Fibroblast of skin of right biceps (primary cell): ENCODE data around the gene RUBCN.

ENCODE experiments used
- DNase-seq: peaks from one replicate; pipeline ENCODE4 v3.0.0-alpha.2; 2013

The RUBCN gene

DNA sequence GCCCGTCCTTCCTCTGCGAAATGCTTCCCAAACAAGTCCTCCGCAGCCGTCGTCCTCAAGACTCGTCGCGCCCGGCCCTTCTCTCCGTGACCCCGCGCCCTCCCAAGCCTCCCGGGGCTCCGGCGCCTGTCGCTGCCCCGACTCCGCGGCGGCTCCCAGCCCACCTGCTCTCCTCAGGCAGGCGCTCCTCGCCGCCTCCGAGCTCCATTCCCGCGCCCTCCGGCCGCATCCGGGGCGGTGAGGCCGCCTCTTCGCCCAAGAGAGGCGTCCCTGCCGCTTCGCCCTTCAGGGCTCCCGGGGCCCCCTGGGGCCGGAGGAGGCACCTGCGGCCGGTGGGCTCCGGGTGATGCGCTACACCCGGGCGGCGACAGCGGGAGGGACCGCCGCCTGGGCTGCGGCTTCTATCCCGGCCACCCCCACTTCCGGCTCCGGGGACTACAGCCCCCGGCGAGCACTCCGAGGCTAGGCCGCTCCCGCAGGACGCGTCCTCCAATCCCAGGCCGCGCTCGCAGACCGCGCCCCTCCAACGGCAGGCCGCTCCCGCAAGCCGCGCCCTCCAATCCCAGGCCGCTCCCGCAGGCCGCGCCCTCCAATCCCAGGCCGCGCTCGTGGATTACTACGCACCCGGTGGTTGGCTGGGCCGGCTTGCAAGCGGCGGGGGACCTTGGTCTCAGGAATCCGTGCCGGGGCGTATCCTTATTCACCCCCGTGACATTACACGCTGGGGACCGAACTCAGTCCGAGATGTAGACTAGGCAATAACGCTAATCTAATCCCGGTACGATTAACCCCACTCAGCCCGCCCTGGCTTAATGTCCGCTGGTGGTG lies at the start of gene RUBCN:
TSS of gene RUBCN (minus strand) at position 414 of the 828 bp plus-strand sequence. CDS start at position 229, 185 bp downstream.
- DNase-seq: peak; percentile 95

DNA sequence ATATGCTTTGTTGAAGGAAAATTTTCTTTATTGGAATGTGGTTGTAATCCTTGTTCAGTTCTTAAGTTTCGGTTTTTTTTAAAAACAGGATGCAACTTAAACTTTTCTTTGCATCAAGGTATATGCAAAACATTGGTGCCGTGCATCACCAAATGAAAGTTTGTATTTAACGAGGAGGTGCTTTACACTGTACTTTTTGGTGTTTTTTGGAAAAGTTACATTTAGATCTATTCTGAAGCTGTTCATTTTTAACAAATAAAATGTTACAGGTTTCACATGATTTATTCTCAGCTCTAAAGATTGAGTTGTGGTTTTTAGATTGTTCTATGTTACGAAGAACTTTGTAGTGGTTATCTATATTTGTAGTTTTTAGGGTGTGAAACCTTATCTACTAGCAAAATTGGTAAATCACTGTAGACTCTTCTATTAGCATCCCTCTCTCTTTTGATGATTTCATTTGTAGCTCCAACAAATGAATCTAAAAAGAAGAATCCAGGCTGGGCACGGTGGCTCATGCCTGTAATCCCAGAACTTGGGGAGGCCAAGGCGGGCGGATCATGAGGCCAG lies 47.4 kb upstream of the RUBCN start:
- no peak for DNase-seq

GRCh38 chr3:197782230-197782629 lies 45.5 kb upstream of the RUBCN start:
- DNase-seq: no peak

DNA sequence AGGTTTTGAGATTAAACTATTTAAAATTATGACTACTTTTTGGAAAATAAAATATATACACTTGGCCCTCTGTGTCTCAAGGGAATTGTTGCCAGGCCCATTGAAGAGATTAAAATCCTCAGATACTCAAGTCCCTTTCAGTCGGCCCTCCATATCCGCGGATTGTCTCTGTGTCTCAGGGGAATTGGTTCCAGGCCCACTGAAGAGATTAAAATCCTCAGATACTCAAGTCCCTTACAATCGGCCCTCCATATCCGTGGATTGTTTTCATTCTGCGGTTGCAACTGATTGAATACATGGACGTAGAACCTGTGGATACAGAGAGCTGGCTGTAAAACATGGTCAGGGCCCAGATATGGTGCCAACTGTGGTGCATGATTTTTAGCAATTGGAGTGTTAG lies 38.6 kb upstream of the RUBCN start:
- no peak for DNase-seq

DNA sequence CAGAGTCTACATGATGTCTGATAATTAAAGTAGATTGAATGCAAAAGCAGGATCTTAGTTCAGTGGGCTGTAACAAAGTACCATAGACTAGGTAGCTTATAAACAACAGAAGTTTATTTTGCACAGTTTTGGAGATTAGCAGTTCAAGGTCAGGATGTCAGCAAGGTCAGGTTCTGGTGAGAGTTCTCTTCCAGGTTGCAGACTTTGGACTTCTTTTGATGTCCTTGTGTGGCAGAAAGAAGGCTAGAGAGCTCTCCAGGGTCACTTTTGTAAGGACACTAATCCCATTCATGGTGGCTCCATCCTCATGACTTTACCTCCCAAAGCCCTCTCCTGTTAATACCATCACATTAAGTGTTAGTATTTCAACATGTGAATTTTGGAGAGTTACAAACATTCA lies 25.1 kb upstream of the RUBCN start:
- no peak for DNase-seq

DNA sequence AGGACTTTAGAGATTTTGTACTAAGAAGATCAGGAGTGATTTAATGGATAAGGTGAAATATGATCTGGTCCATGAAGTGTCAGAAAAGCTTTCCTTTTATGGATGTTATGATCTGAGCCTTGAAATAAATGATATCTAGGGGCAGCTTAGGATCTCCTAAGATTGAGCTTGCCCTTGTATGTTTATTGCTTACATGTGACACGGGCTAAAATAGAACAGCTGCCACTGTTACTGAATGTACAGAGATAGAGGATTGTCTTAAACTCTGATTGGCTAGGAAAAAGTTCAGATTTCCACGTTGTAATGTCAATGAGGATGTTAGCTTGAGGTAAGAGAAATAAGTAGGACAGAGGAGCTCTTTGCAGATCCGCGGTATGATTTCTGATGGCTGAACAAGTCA lies 21.8 kb upstream of the RUBCN start:
- no peak for DNase-seq

- no peak for DNase-seq
Measured at GRCh38 chr3:197756704-197757103, 20.0 kb upstream of the RUBCN start.

DNA sequence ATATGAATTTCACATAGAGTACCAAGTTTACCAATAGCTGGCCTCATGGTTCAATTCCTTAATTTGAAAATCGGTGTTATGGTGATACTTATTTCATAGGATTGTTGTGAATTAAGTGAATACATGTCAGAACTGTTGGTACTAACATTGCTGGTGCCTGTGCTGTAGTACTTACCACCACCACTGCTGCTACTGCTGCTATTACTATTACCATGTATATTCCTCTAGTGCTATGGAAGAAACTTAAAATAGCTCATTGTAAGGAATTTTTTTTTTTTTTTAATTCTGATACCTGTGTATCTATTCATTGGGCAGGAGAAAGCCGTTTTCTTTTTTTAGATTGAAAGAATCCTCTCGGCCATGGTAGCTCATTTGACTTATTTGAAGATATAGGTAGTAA lies 16.6 kb upstream of the RUBCN start:
- no peak for DNase-seq

DNA sequence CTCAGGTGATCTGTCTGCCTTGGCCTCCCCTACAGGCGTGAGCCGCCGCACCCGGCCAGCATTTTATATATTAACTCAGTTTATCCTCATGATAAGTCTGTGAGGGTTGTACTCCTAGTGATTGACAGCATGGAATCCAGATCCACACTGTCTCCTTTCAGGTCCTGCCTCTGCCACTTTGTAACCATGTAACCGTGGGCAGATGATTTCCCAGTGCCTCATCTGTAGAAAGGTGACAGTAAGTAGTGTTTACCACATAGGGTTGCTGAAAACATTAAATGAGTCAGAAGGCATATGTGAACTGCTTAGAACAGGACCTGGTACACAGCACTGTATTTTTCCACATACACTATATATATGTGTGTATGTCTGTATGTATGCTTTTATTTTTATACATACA lies 15.4 kb upstream of the RUBCN start:
- no peak for DNase-seq

DNA sequence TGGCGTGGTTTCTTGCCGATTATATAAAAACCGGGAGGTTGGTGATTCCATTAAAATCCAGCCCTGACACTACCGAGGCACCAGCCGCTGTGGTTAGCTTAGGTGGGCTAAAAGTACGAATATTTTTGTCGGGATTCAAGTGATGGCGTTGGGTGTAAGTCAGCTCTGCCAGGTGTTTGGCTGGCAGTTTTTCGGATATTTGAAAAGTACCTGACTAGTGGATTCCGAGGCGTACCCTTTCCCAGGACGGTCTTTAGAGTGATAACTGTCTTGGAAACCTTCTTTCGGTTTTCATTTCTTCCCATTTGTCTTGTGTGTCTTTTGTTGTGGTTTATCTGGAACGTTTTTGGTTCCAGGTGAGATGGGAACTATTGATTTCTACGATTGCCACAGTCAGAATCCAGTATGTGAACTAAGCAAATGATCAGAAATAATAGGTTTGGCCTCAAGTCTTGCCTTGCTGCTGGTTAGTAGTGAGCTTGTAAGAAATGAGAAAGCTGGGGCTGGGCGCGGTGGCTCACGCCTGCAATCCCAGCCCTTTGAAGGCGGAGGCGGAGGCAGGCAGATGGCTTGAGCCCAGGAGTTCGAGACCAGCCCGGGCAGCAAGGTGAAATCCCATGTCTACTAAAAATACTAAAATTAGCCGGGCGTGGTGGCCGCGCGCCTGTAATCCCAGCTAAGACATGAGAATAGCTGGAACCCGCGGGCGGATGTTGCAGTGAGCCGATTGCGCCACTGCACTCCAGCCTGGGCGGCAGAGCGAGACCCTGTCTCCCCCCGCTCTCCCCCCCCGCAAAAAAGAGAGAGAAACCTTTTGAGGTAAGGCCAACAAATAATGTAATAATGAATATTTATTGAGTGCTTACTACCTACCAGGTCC lies 14.4 kb upstream of the RUBCN start:
- peak; percentile 31 for DNase-seq

DNA sequence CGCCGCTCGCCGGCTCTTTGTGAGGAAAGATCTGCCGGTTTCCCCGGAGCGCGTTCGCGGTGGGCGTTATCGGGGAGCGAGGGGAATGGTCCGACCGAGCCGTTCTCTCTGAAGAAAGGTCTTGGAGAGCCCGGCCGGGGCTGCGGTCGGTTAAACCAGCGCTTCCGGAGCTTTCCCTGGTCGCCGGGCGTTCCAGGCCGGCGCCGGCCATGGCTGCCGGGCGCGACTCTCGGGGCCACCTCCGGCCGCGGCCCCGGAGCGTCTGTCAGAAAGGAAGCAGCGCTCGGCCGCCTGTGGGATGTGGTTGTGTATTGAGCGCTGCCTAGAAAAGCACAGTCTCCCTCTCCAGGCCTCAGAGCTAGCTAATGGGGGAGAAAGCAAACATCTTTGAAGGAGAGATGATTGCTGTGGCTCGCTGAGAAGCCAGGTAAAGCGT lies 13.7 kb upstream of the RUBCN start:
- DNase-seq: peak; percentile 70

DNA sequence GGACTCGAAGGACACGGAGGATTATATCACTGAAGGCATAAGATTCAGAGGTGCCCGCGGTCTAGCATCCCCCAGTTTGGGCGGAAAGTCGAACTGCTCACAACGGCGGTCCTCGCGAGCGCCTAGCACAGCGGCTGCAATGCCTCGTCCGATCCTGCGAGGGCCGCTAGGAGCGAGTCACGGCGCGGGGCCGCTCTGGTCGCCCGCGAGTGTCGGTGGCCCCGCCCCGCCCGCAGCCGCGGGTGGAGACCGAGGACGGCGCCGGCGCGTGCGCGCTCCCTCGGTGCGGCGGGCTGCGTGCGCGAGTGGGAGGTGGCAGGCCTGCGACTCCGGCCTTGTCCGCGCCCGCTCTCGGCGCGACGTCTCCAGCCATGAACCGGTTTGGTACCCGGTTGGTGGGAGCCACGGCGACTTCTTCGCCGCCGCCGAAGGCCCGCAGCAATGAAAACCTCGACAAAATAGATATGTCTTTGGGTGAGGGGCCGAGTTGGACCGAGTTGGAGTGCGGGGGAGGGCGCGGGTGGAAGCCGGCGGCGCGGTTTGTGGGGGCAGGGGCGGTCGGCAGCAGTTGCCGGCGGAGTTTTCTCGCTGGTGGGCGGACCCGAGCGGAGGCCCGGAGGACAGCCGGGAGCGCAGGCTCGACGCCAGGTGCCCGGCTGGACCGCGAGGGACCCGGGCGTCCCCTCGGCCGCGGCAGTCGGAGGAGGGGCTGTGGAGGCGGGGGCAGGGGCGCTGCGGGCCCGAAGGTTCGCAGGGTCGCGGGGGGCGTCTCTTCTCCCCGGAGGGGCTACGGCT lies 13.1 kb upstream of the RUBCN start, which contains the start of gene FYTTD1:
TSS of gene FYTTD1 (plus strand) at position 283 of the 795 bp plus-strand sequence. CDS start at position 372, 89 bp downstream.
- DNase-seq: peak; percentile 83

DNA sequence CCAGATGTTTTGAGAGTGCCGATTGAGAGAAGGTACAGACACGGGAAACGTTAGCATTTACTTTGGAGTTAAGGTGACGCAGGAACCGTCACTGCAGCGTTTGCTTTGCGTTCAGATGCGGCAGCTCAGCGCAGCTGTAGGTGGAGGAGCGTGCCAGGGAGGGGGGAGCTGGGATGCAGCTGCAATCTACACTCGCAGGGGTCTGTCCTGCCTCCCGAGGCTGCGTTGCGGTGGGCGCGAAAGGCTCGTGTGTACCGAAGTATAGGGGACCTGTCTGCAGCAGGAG lies 12.6 kb upstream of the RUBCN start:
- DNase-seq: peak; percentile 49

DNA sequence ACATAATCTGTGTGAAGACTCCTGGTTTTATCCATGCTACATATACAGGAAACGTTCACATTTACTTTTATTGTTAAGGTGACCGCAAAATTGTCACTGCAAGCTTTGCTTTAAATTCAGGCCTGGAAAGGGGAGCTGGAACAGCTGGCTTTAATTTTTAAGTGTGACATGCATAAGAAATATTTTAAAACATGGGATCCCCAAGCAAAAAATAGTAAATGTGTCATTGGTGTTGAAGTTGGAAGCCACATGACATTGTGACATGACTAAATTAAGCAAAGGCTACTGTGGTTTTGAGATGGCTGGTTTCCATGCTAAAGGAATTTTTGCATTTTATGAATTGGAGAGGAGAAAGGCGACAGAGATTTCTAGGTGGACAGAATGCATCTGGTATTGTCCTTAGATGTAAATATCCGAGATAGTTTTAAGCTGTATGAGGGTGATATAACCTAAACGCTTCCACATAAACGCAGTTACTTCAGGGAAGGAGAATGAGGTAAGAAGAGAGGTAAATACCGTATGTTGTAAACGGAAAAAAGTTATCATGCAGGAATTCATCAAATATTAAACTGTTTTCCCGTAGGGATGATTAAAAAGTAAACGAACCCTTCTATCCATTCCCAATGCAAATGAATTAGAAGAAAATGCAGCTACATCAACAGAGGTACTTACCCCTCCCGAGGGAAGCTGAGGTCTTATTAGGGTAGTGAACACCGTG lies 12.1 kb upstream of the RUBCN start:
- peak; percentile 90 for DNase-seq

- DNase-seq: no peak
Measured at GRCh38 chr3:197746801-197747237, 10.1 kb upstream of the RUBCN start.

DNA sequence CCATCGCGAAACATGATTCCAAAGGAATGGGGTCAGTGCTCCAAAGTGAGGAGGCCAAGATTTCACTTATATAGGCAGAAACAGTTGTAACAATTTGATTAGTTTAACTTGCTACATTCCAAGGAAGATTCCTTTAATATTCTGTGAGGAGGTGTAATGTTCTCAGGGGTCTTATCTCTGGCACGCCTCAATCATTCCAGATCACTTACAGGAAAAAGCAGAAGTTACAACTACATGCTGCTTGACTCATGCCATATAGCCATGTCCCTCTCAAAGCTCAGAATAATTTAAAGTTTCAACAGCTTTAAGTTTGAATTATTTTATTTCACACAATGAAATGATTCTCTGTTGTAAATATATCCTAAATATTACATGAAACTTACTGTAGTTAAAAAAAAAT lies 9.5 kb upstream of the RUBCN start:
- DNase-seq: no peak

GRCh38 chr3:197742787-197743186 lies 6.1 kb upstream of the RUBCN start:
- no peak for DNase-seq

DNA sequence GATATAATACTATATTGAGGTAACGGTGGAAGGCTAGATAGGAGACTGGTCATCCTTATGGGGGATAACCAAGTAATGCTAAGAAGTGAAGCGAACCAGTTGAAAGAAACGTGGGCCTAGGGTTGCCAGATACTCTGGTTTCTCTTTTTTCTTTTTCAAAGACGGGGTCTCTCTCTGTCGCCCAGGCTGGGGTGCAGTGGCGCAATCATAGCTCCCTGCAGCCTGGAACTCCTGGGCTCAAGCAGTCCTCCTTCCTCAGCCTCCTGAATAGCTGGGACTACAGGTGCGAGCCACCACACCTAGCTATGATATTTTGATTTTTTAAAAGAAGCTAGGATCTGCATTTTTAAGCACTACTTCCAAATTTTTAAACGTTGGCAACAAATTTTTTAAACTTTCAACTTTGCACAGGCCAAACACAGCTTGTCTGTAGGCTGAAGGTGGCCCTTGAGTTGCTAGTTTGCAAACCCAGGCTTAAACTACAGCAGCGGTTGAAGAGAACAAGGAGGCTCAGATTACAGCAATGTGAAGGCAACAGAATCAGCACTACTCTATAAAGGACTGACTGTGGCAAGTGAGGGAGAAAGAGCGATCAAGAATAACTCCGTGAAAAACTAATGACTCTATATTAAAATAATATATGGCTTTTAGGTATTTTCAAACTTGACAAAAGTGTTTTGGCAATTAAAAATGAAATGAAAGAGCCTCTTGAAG lies 1.2 kb upstream of the RUBCN start:
- DNase-seq: no peak

DNA sequence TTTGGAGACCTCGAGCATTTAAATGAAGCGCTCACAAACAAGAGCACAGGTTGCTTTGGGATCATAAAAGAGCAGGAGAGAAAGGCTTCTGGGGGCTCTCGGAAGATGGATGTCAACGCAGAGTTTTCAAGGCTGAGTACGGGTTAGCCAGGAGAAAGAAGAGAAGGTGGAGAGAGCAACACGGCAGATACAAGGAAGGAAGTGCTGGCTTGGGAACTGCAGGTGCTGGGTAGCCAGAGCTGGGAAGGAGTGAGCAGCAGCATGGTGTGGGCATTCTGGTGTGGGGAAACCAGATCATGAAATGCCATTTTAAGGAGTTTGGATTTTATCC lies 580 bp upstream of the RUBCN start:
- no peak for DNase-seq

DNA sequence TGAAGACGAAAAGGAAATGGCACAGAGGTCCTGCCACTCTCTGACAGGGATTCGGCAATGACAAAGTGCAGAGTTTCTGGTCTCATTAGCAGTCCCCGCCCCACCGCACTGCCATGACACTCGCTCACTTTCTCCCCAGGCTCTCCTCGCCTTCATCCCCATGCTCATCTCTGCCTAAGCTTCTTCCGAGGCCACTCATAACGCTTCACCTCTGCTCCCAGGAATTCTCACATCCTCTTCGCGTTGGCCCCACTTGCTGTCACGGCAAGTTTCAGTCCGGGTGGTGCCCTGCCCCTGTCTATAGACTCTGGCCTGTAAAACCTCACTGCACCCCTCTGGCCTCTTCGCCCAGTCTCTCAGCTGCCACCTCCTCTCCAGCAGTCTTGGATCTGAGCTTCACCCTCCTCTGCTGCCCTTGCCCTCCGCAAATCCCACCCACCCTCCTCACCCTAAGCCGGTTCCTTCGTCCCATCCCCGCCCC lies 654 bp downstream of the RUBCN start:
- no peak for DNase-seq

GRCh38 chr3:197734667-197735318 lies 1.9 kb downstream of the RUBCN start:
- no peak for DNase-seq
